ENCODE data around the gene MRPL55.

GRCh38 chr1:228079601-228080263 lies 29.4 kb downstream of the MRPL55 start:
- TF ChIP-seq STAT5B (CRISPR knock-in tag; IDR thresholded peaks at IDR 0.05) (no peak), GABPA (IDR thresholded peaks at IDR 0.05; ENCODE audit: low read depth, low read length) (no peak), GABPA (CRISPR knock-in tag; IDR thresholded peaks at IDR 0.05; ENCODE audit: low read depth) (no peak), NFE2L2 (IDR thresholded peaks at IDR 0.05; ENCODE audit: low read length) (no peak), NBN (conservative IDR thresholded peaks at IDR 0.05) (no peak)
- TF ChIP-seq, protein P1, sequence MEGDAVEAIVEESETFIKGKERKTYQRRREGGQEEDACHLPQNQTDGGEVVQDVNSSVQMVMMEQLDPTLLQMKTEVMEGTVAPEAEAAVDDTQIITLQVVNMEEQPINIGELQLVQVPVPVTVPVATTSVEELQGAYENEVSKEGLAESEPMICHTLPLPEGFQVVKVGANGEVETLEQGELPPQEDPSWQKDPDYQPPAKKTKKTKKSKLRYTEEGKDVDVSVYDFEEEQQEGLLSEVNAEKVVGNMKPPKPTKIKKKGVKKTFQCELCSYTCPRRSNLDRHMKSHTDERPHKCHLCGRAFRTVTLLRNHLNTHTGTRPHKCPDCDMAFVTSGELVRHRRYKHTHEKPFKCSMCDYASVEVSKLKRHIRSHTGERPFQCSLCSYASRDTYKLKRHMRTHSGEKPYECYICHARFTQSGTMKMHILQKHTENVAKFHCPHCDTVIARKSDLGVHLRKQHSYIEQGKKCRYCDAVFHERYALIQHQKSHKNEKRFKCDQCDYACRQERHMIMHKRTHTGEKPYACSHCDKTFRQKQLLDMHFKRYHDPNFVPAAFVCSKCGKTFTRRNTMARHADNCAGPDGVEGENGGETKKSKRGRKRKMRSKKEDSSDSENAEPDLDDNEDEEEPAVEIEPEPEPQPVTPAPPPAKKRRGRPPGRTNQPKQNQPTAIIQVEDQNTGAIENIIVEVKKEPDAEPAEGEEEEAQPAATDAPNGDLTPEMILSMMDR (CRISPR knock-in tag; IDR thresholded peaks at IDR 0.05), result no peak
- TF ChIP-seq, protein P2, sequence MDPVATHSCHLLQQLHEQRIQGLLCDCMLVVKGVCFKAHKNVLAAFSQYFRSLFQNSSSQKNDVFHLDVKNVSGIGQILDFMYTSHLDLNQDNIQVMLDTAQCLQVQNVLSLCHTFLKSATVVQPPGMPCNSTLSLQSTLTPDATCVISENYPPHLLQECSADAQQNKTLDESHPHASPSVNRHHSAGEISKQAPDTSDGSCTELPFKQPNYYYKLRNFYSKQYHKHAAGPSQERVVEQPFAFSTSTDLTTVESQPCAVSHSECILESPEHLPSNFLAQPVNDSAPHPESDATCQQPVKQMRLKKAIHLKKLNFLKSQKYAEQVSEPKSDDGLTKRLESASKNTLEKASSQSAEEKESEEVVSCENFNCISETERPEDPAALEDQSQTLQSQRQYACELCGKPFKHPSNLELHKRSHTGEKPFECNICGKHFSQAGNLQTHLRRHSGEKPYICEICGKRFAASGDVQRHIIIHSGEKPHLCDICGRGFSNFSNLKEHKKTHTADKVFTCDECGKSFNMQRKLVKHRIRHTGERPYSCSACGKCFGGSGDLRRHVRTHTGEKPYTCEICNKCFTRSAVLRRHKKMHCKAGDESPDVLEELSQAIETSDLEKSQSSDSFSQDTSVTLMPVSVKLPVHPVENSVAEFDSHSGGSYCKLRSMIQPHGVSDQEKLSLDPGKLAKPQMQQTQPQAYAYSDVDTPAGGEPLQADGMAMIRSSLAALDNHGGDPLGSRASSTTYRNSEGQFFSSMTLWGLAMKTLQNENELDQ (CRISPR knock-in tag; IDR thresholded peaks at IDR 0.05; ENCODE audit: borderline replicate concordance), result no peak
- TF ChIP-seq, protein P3, sequence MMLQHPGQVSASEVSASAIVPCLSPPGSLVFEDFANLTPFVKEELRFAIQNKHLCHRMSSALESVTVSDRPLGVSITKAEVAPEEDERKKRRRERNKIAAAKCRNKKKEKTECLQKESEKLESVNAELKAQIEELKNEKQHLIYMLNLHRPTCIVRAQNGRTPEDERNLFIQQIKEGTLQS (CRISPR knock-in tag; IDR thresholded peaks at IDR 0.05), result no peak

Data from HepG2 (cell line).